ENCODE results near the gene NTSR1. TPM values are rescaled to one million over a fixed set of nuclear protein-coding genes. Genes with fewer than 3 reads are reported as not detected.

NTSR1 gene
- total RNA-seq, 1 experiment from 2014 or later: 0.40 TPM

DNA sequence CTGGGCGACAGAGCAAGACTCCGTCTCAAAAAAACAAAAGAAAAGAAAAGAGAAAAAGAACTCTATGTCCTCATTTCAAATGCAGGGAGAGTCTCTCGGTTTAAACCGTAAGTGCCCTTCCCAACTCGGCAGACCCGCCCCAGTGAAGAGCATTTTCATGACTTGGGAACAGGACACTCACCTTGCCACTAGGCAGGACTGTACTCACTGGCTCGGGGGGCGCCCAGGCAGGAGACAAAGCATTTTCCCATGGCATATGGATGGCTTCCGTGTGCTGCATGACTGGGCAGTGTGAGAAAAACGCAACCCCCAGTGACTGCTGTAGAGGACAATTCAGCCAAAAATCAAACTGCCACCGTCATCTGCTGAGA is 64.0 kb downstream of the NTSR1 start:
- Histone ChIP-seq H3K36me3 (no peaks in the 10 kb centered on the region), H3K4me3 (no peak overlapping the region), H3K9me3 (no peaks in the 10 kb centered on the region), H3K27me3 (no peaks in the 10 kb centered on the region)
- no peak for DNase-seq

GRCh38 chr20:62772990-62773844 is 64.6 kb downstream of the NTSR1 start:
- Histone ChIP-seq H3K4me3 (no peak overlapping the region), H3K9me3 (no peaks in the 10 kb centered on the region), H3K27me3 (no peaks in the 10 kb centered on the region), H3K36me3 (no peaks in the 10 kb centered on the region)
- DNase-seq: peak; percentile 88

- H3K9me3 ChIP-seq: no peaks in the 10 kb centered on the region
Observed at GRCh38 chr20:62773845-62774714, 65.4 kb downstream of the NTSR1 start.

GRCh38 chr20:62774762-62775161 is 66.1 kb downstream of the NTSR1 start:
- H3K4me3 ChIP-seq: no peak overlapping the region
- no peaks in the 10 kb centered on the region for H3K9me3 ChIP-seq
- no peak for DNase-seq
- no peaks in the 10 kb centered on the region for H3K27me3 ChIP-seq
- no peaks in the 10 kb centered on the region for H3K36me3 ChIP-seq

More at GRCh38 chr20:62773845-62774714, 65.4 kb downstream of the NTSR1 start:
- no peak for DNase-seq
- no peaks in the 10 kb centered on the region for H3K36me3 ChIP-seq
- no peak overlapping the region for H3K4me3 ChIP-seq
- no peaks in the 10 kb centered on the region for H3K27me3 ChIP-seq

DNA sequence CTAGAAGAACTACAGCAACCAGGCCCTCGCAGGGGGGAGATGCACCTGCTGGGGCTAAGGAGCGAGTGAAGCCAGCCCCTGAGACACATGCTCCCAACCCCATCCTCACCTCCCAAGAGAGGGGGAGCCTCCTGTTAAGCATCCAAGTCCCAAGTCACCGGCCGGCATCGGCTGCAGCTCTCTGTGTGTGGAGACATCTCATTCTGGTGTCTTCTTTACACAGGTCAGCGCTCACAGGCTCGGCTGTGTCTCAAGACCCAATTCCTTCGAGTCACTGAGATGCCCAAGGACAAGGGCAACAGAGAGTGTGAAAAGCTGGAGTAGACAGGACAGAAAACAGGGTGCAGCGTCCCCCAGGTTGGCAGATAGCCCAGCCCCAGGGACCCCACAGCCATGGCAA is 66.6 kb downstream of the NTSR1 start:
- H3K4me3 ChIP-seq: no peak overlapping the region
- no peaks in the 10 kb centered on the region for H3K36me3 ChIP-seq
- H3K27me3 ChIP-seq: no peaks in the 10 kb centered on the region
- DNase-seq: no peak
- no peaks in the 10 kb centered on the region for H3K9me3 ChIP-seq

- H3K9me3 ChIP-seq: no peaks in the 10 kb centered on the region
- no peak for DNase-seq
- no peaks in the 10 kb centered on the region for H3K36me3 ChIP-seq
- no peaks in the 10 kb centered on the region for H3K27me3 ChIP-seq
- no peak overlapping the region for H3K4me3 ChIP-seq
Observed at GRCh38 chr20:62776035-62776691, 67.5 kb downstream of the NTSR1 start.

GRCh38 chr20:62776692-62777527 is 68.3 kb downstream of the NTSR1 start:
- H3K4me3 ChIP-seq: no peak overlapping the region
- peak; percentile 76 for DNase-seq
- H3K36me3 ChIP-seq: no peaks in the 10 kb centered on the region
- H3K9me3 ChIP-seq: no peaks in the 10 kb centered on the region
- no peaks in the 10 kb centered on the region for H3K27me3 ChIP-seq

- no peak overlapping the region for H3K4me3 ChIP-seq
- H3K36me3 ChIP-seq: no peaks in the 10 kb centered on the region
- no peaks in the 10 kb centered on the region for H3K27me3 ChIP-seq
- no peaks in the 10 kb centered on the region for H3K9me3 ChIP-seq
- no peak for DNase-seq
Observed at GRCh38 chr20:62777528-62777830, 68.8 kb downstream of the NTSR1 start.

- Histone ChIP-seq H3K27me3 (no peaks in the 10 kb centered on the region), H3K4me3 (no peak overlapping the region), H3K9me3 (no peaks in the 10 kb centered on the region), H3K36me3 (no peaks in the 10 kb centered on the region)
- DNase-seq: no peak
Observed at GRCh38 chr20:62778058-62778457, 69.4 kb downstream of the NTSR1 start.

- Histone ChIP-seq H3K9me3 (no peaks in the 10 kb centered on the region), H3K4me3 (no peak overlapping the region), H3K27me3 (no peaks in the 10 kb centered on the region), H3K36me3 (no peaks in the 10 kb centered on the region)
- DNase-seq: no peak
Observed at GRCh38 chr20:62778601-62779416, 70.2 kb downstream of the NTSR1 start.

DNA sequence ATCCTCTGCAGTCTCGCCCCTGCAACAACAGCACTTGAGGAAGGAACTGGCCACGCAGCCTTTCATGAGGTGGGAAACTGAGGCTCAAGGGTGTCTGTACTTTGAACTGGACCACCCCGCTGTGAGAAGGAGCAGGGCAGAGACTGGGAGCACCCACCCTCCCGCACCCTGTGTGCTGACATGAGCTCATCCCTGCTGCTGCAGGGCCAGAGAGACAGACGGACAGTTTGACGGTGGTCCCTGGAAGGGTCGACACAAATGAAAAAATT is 70.7 kb downstream of the NTSR1 start:
- Histone ChIP-seq H3K9me3 (no peaks in the 10 kb centered on the region), H3K36me3 (no peaks in the 10 kb centered on the region)
- DNase-seq: no peak

DNA sequence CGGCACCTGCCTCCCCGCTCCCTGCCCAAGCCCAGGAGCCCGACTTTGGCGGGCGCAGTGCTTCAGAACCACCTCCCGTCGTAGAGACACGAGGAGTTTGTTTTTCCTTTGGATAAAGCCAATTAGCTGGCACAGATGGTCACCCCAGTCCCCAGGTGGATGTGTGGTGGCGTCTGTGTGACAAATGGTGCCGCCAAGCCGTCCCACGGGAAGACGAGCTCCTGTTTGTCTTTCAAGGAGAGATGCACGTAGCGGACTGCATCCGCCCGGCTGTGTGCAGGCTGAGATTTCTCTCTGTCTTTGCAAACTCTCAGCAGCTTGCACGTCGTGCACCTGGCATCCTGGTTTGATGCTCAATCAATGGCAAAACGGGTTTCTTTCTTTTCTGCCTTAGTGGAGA is 71.6 kb downstream of the NTSR1 start:
- no peak overlapping the region for H3K4me3 ChIP-seq
- H3K9me3 ChIP-seq: no peaks in the 10 kb centered on the region
- no peaks in the 10 kb centered on the region for H3K36me3 ChIP-seq
- H3K27me3 ChIP-seq: no peaks in the 10 kb centered on the region
- no peak for DNase-seq

More for the DNA sequence above, 70.7 kb downstream of the NTSR1 start:
- Histone ChIP-seq H3K4me3 (no peak overlapping the region), H3K27me3 (no peaks in the 10 kb centered on the region)

DNA sequence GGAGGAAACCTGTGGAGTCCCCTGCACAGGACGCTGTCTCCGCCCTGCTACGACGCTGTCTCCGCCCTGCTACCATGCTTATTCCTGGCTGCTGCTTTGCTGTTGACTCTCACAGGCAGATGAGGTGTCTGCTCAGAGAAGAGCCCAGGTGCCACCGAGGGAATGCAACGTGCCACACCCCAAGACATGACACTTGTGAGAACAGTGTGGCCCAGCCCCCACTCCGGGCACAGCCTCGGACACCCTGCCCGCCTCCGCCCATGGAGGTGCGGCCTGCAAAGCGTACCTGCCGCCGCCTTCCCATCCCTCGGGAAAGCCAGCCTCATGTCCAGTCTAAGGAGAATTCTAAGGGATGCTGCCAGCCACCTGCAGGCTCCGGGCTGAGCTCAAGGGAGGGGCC is 72.1 kb downstream of the NTSR1 start:
- no peak for DNase-seq
- Histone ChIP-seq H3K9me3 (no peaks in the 10 kb centered on the region), H3K4me3 (no peak overlapping the region), H3K36me3 (no peaks in the 10 kb centered on the region), H3K27me3 (no peaks in the 10 kb centered on the region)

- Histone ChIP-seq H3K9me3 (no peaks in the 10 kb centered on the region), H3K27me3 (no peaks in the 10 kb centered on the region), H3K36me3 (no peaks in the 10 kb centered on the region), H3K4me3 (no peak overlapping the region)
- no peak for DNase-seq
Observed at GRCh38 chr20:62782149-62782892, 73.7 kb downstream of the NTSR1 start.

- Histone ChIP-seq H3K9me3 (no peaks in the 10 kb centered on the region), H3K36me3 (no peaks in the 10 kb centered on the region), H3K4me3 (no peak overlapping the region), H3K27me3 (no peaks in the 10 kb centered on the region)
- DNase-seq: no peak
Observed at GRCh38 chr20:62782893-62783278, 74.2 kb downstream of the NTSR1 start.
